ENCODE measurements around the gene AMHR2. TPM values are rescaled to one million over a fixed set of nuclear protein-coding genes. Genes with fewer than 3 reads are reported as not detected.

The AMHR2 gene
- total RNA-seq, 1 donor = not detected

- no peak for DNase-seq (ENCODE audit: low read depth)
- no peak overlapping the region for H3K4me3 ChIP-seq (ENCODE audit: low read depth, low read length)
- TF ChIP-seq CTCF (IDR thresholded peaks at IDR 0.05; ENCODE audit: insufficient read depth, low read length) = no peak
Observed at GRCh38 chr12:53466640-53467039, 43.0 kb downstream of the AMHR2 start.

GRCh38 chr12:53467082-53467481 is 43.4 kb downstream of the AMHR2 start:
- TF ChIP-seq CTCF (IDR thresholded peaks at IDR 0.05; ENCODE audit: insufficient read depth, low read length) = no peak
- H3K4me3 ChIP-seq (ENCODE audit: low read depth, low read length) = no peak overlapping the region
- DNase-seq (ENCODE audit: low read depth) = no peak

- no peak overlapping the region for H3K4me3 ChIP-seq (ENCODE audit: low read depth, low read length)
- TF ChIP-seq CTCF (IDR thresholded peaks at IDR 0.05; ENCODE audit: insufficient read depth, low read length) = no peak
Observed at GRCh38 chr12:53467880-53468279, 44.2 kb downstream of the AMHR2 start.

GRCh38 chr12:53468282-53468681 is 44.6 kb downstream of the AMHR2 start:
- DNase-seq (ENCODE audit: low read depth) = no peak
- no peak for TF ChIP-seq CTCF (IDR thresholded peaks at IDR 0.05; ENCODE audit: insufficient read depth, low read length)
- no peak overlapping the region for H3K4me3 ChIP-seq (ENCODE audit: low read depth, low read length)

More at GRCh38 chr12:53467880-53468279, 44.2 kb downstream of the AMHR2 start:
- no peak for DNase-seq (ENCODE audit: low read depth)

- DNase-seq (ENCODE audit: low read depth) = no peak
- no peak overlapping the region for H3K4me3 ChIP-seq (ENCODE audit: low read depth, low read length)
- no peak for TF ChIP-seq CTCF (IDR thresholded peaks at IDR 0.05; ENCODE audit: insufficient read depth, low read length)
Observed at GRCh38 chr12:53472056-53472582, 48.5 kb downstream of the AMHR2 start.

GRCh38 chr12:53474077-53474476 is 50.4 kb downstream of the AMHR2 start:
- TF ChIP-seq CTCF (IDR thresholded peaks at IDR 0.05; ENCODE audit: insufficient read depth, low read length) = no peak
- DNase-seq (ENCODE audit: low read depth) = no peak
- H3K4me3 ChIP-seq (ENCODE audit: low read depth, low read length) = no peak overlapping the region

GRCh38 chr12:53474819-53475218 is 51.2 kb downstream of the AMHR2 start:
- no peak for TF ChIP-seq CTCF (IDR thresholded peaks at IDR 0.05; ENCODE audit: insufficient read depth, low read length)
- no peak overlapping the region for H3K4me3 ChIP-seq (ENCODE audit: low read depth, low read length)
- no peak for DNase-seq (ENCODE audit: low read depth)

All from fibroblast of the aortic adventitia (primary cell).